ENCODE results near the gene RNF212.
"Not testable (repeated sequence)": the region's sequence is repeated elsewhere in the genome, so short reads cannot be mapped to it uniquely, and the experiment has no call there.

The RNF212 gene

GRCh38 chr4:1150875-1151274 lies 37.5 kb upstream of the RNF212 start:
- H3K9me3 ChIP-seq: peaks cover 28% of the 10 kb centered on the region
- no peak overlapping the region for H3K4me3 ChIP-seq
- no peak overlapping the region for H3K4me2 ChIP-seq
- no peak for TF ChIP-seq Cebpa-rat (IDR thresholded peaks at IDR 0.05)
- H3K36me3 ChIP-seq: no peaks in the 10 kb centered on the region
- H3K27me3 ChIP-seq: peaks cover 25% of the 10 kb centered on the region; the same call in 1 of the 2 replicates
- no peak overlapping the region for H3K27ac ChIP-seq
- H3K4me1 ChIP-seq: peaks cover 28% of the 10 kb centered on the region
- H3K9ac ChIP-seq: no peak overlapping the region
- no peaks in the 10 kb centered on the region for H4K20me1 ChIP-seq

GRCh38 chr4:1139860-1140259 lies 26.5 kb upstream of the RNF212 start:
- Histone ChIP-seq H3K9ac (no peak overlapping the region), H3K36me3 (no peaks in the 10 kb centered on the region), H3K27ac (no peak overlapping the region), H3K27me3 (no peaks in the 10 kb centered on the region), H3K9me3 (peaks cover 21% of the 10 kb centered on the region), H3K4me2 (no peak overlapping the region), H4K20me1 (no peaks in the 10 kb centered on the region), H3K4me1 (peaks cover 58% of the 10 kb centered on the region), H3K4me3 (no peak overlapping the region)
- TF ChIP-seq Cebpa-rat (IDR thresholded peaks at IDR 0.05): no peak

- Histone ChIP-seq H3K4me3 (no peak overlapping the region), H3K4me2 (peak overlapping the region; percentile 54), H3K27ac (no peak overlapping the region), H4K20me1 (no peaks in the 10 kb centered on the region), H3K9ac (no peak overlapping the region), H3K36me3 (no peaks in the 10 kb centered on the region), H3K27me3 (no peaks in the 10 kb centered on the region), H3K4me1 (peaks cover 70% of the 10 kb centered on the region), H3K9me3 (peaks cover 21% of the 10 kb centered on the region)
- peak; percentile 39; the same call in 1 of the 2 replicates for TF ChIP-seq Cebpa-rat (IDR thresholded peaks at IDR 0.05)
These were observed 24.5 kb upstream of the RNF212 start for GRCh38 chr4:1137850-1138249.

GRCh38 chr4:1137063-1137776 lies 23.9 kb upstream of the RNF212 start:
- Histone ChIP-seq H3K9me3 (peaks cover 21% of the 10 kb centered on the region), H3K4me3 (peak overlapping the region; percentile 36; the same call in 1 of the 2 replicates), H3K36me3 (no peaks in the 10 kb centered on the region), H3K4me1 (peaks cover 71% of the 10 kb centered on the region), H3K27ac (no peak overlapping the region), H3K4me2 (peak overlapping the region; percentile 54), H3K27me3 (no peaks in the 10 kb centered on the region), H4K20me1 (no peaks in the 10 kb centered on the region), H3K9ac (no peak overlapping the region)
- no peak for TF ChIP-seq Cebpa-rat (IDR thresholded peaks at IDR 0.05)

GRCh38 chr4:1136048-1136447 lies 22.7 kb upstream of the RNF212 start:
- H3K27me3 ChIP-seq: no peaks in the 10 kb centered on the region
- H3K9ac ChIP-seq: no peak overlapping the region
- peak overlapping the region; percentile 54 for H3K4me2 ChIP-seq
- no peaks in the 10 kb centered on the region for H3K36me3 ChIP-seq
- H3K9me3 ChIP-seq: peaks cover 21% of the 10 kb centered on the region
- no peaks in the 10 kb centered on the region for H4K20me1 ChIP-seq
- no peak for TF ChIP-seq Cebpa-rat (IDR thresholded peaks at IDR 0.05)
- H3K4me1 ChIP-seq: peaks cover 64% of the 10 kb centered on the region
- H3K4me3 ChIP-seq: no peak overlapping the region
- no peak overlapping the region for H3K27ac ChIP-seq

- Histone ChIP-seq H3K9me3 (0 out of 2 replicates have a peak, but pooled peaks cover 2% of the 10 kb centered on the region), H3K9ac (no peak overlapping the region), H3K27me3 (no peaks in the 10 kb centered on the region), H3K4me1 (peaks cover 57% of the 10 kb centered on the region), H3K4me3 (no peak overlapping the region), H3K27ac (no peak overlapping the region), H3K36me3 (no peaks in the 10 kb centered on the region), H3K4me2 (peak overlapping the region; percentile 57), H4K20me1 (no peaks in the 10 kb centered on the region)
- no peak for TF ChIP-seq Cebpa-rat (IDR thresholded peaks at IDR 0.05)
These were observed 19.7 kb upstream of the RNF212 start for GRCh38 chr4:1133033-1133432.

GRCh38 chr4:1130316-1131186 lies 17.2 kb upstream of the RNF212 start:
- no peaks in the 10 kb centered on the region for H3K36me3 ChIP-seq
- H3K4me1 ChIP-seq: peaks cover 33% of the 10 kb centered on the region
- no peaks in the 10 kb centered on the region for H3K9me3 ChIP-seq
- H3K27ac ChIP-seq: no peak overlapping the region
- no peak for TF ChIP-seq Cebpa-rat (IDR thresholded peaks at IDR 0.05)
- no peaks in the 10 kb centered on the region for H3K27me3 ChIP-seq
- no peak overlapping the region for H3K9ac ChIP-seq
- no peaks in the 10 kb centered on the region for H4K20me1 ChIP-seq
- H3K4me3 ChIP-seq: no peak overlapping the region
- H3K4me2 ChIP-seq: peak overlapping the region; percentile 1; the same call in 1 of the 2 replicates

- Histone ChIP-seq H3K27me3 (no peaks in the 10 kb centered on the region), H3K9me3 (no peaks in the 10 kb centered on the region), H3K36me3 (no peaks in the 10 kb centered on the region), H3K9ac (no peak overlapping the region), H3K4me1 (0 out of 2 replicates have a peak, but pooled peaks cover 7% of the 10 kb centered on the region), H4K20me1 (no peaks in the 10 kb centered on the region), H3K4me3 (no peak overlapping the region), H3K4me2 (no peak overlapping the region), H3K27ac (no peak overlapping the region)
- no peak for TF ChIP-seq Cebpa-rat (IDR thresholded peaks at IDR 0.05)
These were observed 13.1 kb upstream of the RNF212 start for GRCh38 chr4:1126506-1126905.

GRCh38 chr4:1125466-1125865 lies 12.1 kb upstream of the RNF212 start:
- H3K27me3 ChIP-seq, H3K4me3 ChIP-seq, H3K27ac ChIP-seq, H3K4me2 ChIP-seq, H3K36me3 ChIP-seq, H3K4me1 ChIP-seq, H3K9me3 ChIP-seq, H4K20me1 ChIP-seq, H3K9ac ChIP-seq: not testable (repeated sequence)

GRCh38 chr4:1124818-1125217 lies 11.5 kb upstream of the RNF212 start:
- no peaks in the 10 kb centered on the region for H3K27me3 ChIP-seq
- no peak overlapping the region for H3K4me3 ChIP-seq
- no peaks in the 10 kb centered on the region for H3K9me3 ChIP-seq
- H3K27ac ChIP-seq: no peak overlapping the region
- H3K4me1 ChIP-seq: no peaks in the 10 kb centered on the region
- H3K4me2 ChIP-seq: no peak overlapping the region
- no peaks in the 10 kb centered on the region for H3K36me3 ChIP-seq
- H3K9ac ChIP-seq: no peak overlapping the region
- no peaks in the 10 kb centered on the region for H4K20me1 ChIP-seq
- TF ChIP-seq Cebpa-rat (IDR thresholded peaks at IDR 0.05): no peak

Measured in BLaER1 (cell line).